Vagina (tissue), 2 donors: ENCODE data around the gene STC2. TPM values are rescaled to one million over a fixed set of nuclear protein-coding genes. Genes with fewer than 3 reads are reported as not detected.

Experiments used
- DNase-seq, 2 donors: peaks; one replicate each; pipeline ENCODE4 v3.0.0-alpha.2; 2017; ENCODE audit errors: extremely low spot score in 2 of 2
- H3K27ac ChIP-seq: fragments of 200-600 bp; sonication (generic); one replicate; pipeline ENCODE4 v1.5.1; 2019
- H3K27me3 ChIP-seq: fragments of 200-600 bp; sonication (generic); one replicate; pipeline ENCODE4 v1.5.1; 2019
- H3K36me3 ChIP-seq, 2 donors: fragments of 200-600 bp; sonication (generic); one replicate each; pipeline ENCODE4 v1.5.1; 2017 to 2019
- H3K4me1 ChIP-seq: fragments of 200-600 bp; sonication (generic); one replicate; pipeline ENCODE4 v1.5.1; 2019
- H3K4me3 ChIP-seq, 2 donors: fragments of 200-600 bp; sonication (generic); 1 replicate in 1 of 2; 2 replicates in 1 of 2; pipeline ENCODE4 v1.5.1; 2016 to 2019
- H3K9me3 ChIP-seq: fragments of 200-600 bp; sonication (generic); one replicate; pipeline ENCODE4 v1.5.1; 2019
- POLR2A ChIP-seq, 2 donors: fragments of 450-650 bp; IDR thresholded peaks; one replicate each; pipeline ENCODE4 v1.6.1; 2017; ENCODE audit warnings: antibody characterized with exemption in 2 of 2, mild to moderate bottlenecking in 2 of 2, moderate library complexity in 2 of 2
- POLR2AphosphoS5 ChIP-seq, 2 donors: sonication (generic); formaldehyde crosslinking; IDR thresholded peaks; one replicate each; pipeline ENCODE4 v1.9.0; 2017; ENCODE audit warnings: antibody characterized with exemption in 2 of 2, mild to moderate bottlenecking in 2 of 2, low read depth in 1 of 2; ENCODE audit not compliant: insufficient read depth in 1 of 2
- intact Hi-C: fragments of 100-400 bp; cut with DNase I; formaldehyde crosslinking; loops from one replicate; pipeline ENCODE4 v1.15.1; 2023
- total RNA-seq: library from RNA; depleted of rRNA; stranded (reverse); fragments of >200 nt; gene quantifications from one replicate; pipeline ENCODE4 v1.2.3, GENCODE V29; 2016
- TF ChIP-seq, protein P1 (sequence below), 3 experiments: fragments of 450-650 bp in 2 of 3; fragments of 200-600 bp in 1 of 3; sonication (generic) in 1 of 3; IDR thresholded peaks; one replicate each; pipeline ENCODE4 v1.5.1; 2017 to 2019; ENCODE audit warnings: antibody characterized with exemption in 3 of 3, mild to moderate bottlenecking in 2 of 3, moderate library complexity in 2 of 3

Gene STC2
- total RNA-seq, 1 donor from 2014 or later, result 2.9 TPM

DNA sequence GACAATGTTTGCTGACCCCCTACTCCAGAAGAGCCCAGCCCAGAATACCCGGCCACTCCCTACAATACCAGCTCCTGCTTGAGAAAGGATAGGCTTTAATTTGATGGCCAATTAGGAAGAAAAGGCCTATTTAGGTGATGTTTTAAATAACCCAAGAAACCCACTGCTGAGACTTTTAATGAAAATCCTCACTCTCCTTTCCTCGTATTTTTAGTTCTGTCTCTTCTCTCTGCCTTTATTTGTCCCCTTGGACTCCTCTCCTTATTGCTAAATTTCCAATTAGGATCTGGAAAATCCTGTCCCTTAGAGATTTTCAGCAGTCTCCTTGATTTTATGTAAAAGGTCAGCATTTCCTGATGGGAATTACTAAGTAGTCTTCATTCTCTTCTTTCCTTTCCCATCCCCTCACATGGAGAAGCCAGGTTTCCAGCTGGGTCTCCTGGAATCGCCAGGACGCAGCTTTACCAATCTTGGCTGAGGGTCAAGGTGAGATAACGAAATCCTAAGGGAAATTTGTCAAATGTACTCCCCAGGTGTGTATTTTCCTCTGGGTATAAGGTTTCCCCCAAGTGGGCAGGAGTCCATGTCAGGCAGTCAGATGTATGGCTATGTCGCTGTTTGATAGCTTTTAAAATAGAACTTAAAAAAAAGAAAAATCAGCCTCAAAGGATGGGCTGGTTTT is 11.7 kb downstream of the STC2 start:
- Histone ChIP-seq H3K4me1 (peaks cover 40% of the 10 kb centered on the region), H3K27me3 (no peaks in the 10 kb centered on the region), H3K4me3 (peak overlapping the region; percentile 18 to 20), H3K36me3 (no peaks in the 10 kb centered on the region), H3K9me3 (no peaks in the 10 kb centered on the region), H3K27ac (peak overlapping the region; percentile 74)
- TF ChIP-seq POLR2A (IDR thresholded peaks at IDR 0.05) (no peak), POLR2AphosphoS5 (IDR thresholded peaks at IDR 0.05; ENCODE audit: insufficient read depth in 1 of 2, low read depth in 1 of 2) (no peak)
- TF ChIP-seq, protein P1, sequence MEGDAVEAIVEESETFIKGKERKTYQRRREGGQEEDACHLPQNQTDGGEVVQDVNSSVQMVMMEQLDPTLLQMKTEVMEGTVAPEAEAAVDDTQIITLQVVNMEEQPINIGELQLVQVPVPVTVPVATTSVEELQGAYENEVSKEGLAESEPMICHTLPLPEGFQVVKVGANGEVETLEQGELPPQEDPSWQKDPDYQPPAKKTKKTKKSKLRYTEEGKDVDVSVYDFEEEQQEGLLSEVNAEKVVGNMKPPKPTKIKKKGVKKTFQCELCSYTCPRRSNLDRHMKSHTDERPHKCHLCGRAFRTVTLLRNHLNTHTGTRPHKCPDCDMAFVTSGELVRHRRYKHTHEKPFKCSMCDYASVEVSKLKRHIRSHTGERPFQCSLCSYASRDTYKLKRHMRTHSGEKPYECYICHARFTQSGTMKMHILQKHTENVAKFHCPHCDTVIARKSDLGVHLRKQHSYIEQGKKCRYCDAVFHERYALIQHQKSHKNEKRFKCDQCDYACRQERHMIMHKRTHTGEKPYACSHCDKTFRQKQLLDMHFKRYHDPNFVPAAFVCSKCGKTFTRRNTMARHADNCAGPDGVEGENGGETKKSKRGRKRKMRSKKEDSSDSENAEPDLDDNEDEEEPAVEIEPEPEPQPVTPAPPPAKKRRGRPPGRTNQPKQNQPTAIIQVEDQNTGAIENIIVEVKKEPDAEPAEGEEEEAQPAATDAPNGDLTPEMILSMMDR (IDR thresholded peaks at IDR 0.05), result no peak
- DNase-seq, result no peak
- intact Hi-C loops, result no loop called here

DNA sequence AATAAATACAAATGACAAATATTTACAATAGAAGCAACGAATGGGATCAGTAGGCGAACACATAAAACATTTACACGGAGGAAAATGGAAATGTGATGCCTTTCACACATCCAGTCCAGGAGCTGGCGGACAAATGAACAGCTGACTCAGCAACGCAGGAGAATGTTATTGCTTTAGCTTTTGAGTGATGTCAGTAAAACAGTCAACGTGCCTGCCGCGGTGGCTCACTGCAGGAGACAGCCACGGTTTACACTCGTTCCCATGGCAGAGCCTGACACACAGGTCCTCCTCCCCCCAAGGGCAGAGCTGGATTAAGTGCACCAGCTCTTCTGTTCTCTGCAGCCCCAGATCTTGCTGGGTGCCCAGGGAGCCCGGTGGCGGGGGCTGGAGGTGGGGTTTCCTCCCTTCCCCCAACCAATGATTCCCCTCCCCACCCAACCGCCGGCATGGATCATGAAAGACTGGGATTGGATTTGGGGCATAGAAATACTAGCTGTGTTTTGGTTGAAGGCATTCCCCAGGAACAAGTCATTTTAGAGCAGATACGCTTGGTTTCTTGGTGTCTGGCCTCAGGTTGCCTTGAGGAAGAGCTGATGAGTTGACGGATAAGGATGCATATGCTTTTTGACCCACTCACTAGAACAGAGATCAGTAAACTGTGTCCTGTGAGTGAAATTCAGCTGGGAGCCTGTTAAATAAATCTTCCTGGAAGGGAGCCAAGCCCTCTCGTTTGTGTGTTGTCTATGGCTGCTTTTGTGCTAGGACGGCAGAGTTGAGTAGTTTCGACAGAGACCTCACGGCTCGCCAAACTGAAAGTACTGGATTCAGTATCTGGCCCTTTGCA is 12.5 kb downstream of the STC2 start:
- H3K27me3 ChIP-seq, result no peaks in the 10 kb centered on the region
- H3K27ac ChIP-seq, result peak overlapping the region; percentile 74
- TF ChIP-seq POLR2AphosphoS5 (IDR thresholded peaks at IDR 0.05; ENCODE audit: insufficient read depth in 1 of 2, low read depth in 1 of 2) (peak in 1 of 2 donors; percentile 7), POLR2A (IDR thresholded peaks at IDR 0.05) (no peak)
- peak overlapping the region; percentile 18 to 20 for H3K4me3 ChIP-seq
- H3K9me3 ChIP-seq, result no peaks in the 10 kb centered on the region
- no peaks in the 10 kb centered on the region for H3K36me3 ChIP-seq
- intact Hi-C loops, result no loop called here
- no peak for DNase-seq
- H3K4me1 ChIP-seq, result peaks cover 44% of the 10 kb centered on the region

DNA sequence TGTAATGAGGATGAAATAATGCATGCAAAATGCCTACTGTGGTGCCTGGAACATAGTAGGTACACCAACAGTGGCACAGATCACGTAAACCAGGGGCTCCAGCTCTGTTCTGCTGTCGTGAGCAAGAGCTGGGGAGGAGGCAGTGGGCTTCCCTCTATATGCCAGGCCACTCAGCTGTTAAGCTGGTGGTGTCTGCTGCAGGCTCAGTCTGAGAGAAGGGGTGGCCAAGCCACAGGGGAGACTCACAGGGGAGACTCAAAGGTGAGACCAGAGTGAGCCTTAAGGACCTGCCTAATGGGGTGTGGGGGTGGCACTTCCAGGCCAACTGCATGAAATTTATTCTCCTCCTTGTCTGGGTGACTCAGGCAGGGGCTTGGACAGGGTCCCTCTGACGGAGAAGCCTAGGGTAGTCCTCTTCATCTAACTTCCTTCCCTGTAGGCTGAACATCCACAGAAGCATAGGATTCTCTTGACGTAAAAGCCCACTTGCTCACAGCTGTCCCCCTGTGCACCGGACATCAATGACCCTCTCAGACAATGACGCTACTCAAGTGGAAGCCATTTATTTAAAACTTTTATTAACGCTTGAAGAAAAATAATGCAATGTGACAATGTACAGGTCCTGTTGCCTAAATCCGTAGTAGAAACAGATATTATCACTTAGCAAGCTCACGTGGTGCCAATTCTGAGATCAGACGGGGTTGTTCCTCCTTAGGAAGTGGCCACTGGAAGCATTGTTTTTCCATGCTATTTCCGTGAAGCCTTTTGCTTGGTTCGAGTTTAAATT is 13.9 kb downstream of the STC2 start:
- no peaks in the 10 kb centered on the region for H3K27me3 ChIP-seq
- no peak for DNase-seq
- no peaks in the 10 kb centered on the region for H3K36me3 ChIP-seq
- intact Hi-C loops, result no loop called here
- no peak for TF ChIP-seq POLR2AphosphoS5 (IDR thresholded peaks at IDR 0.05; ENCODE audit: insufficient read depth in 1 of 2, low read depth in 1 of 2)
- TF ChIP-seq POLR2A (IDR thresholded peaks at IDR 0.05), result no peak
- TF ChIP-seq, protein P1 (IDR thresholded peaks at IDR 0.05), result no peak
- H3K4me3 ChIP-seq, result no peak overlapping the region
- peaks cover 36% of the 10 kb centered on the region for H3K4me1 ChIP-seq
- H3K27ac ChIP-seq, result no peak overlapping the region
- no peaks in the 10 kb centered on the region for H3K9me3 ChIP-seq

DNA sequence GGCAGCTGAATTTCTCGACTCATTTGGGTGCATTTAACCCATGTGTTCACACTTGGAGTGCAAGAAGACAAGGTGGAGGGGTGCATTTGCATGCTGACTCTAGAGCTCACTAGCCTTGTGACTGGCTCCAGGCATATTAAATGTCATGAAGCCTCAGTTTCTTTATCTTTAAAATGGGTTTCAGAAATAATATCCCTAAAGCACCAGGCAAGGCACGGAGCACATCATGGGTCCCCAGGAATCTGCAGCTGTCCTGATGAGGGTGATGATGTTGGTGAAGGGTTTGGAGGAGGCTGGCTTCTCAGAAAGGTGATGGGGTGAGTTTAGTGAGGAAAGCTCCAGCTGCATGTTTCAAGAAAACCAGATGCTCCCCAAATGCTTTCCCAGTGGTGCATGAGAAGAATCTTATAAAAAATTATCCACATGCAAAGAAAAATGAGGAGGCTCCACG is 14.8 kb downstream of the STC2 start:
- TF ChIP-seq POLR2AphosphoS5 (IDR thresholded peaks at IDR 0.05; ENCODE audit: insufficient read depth in 1 of 2, low read depth in 1 of 2) (no peak), POLR2A (IDR thresholded peaks at IDR 0.05) (no peak)
- TF ChIP-seq, protein P1 (IDR thresholded peaks at IDR 0.05), result no peak
- H3K36me3 ChIP-seq, result no peaks in the 10 kb centered on the region
- H3K4me3 ChIP-seq, result no peak overlapping the region
- H3K9me3 ChIP-seq, result no peaks in the 10 kb centered on the region
- no peak overlapping the region for H3K27ac ChIP-seq
- no peak for DNase-seq
- no peaks in the 10 kb centered on the region for H3K27me3 ChIP-seq
- intact Hi-C loops, result no loop called here
- H3K4me1 ChIP-seq, result peaks cover 35% of the 10 kb centered on the region

DNA sequence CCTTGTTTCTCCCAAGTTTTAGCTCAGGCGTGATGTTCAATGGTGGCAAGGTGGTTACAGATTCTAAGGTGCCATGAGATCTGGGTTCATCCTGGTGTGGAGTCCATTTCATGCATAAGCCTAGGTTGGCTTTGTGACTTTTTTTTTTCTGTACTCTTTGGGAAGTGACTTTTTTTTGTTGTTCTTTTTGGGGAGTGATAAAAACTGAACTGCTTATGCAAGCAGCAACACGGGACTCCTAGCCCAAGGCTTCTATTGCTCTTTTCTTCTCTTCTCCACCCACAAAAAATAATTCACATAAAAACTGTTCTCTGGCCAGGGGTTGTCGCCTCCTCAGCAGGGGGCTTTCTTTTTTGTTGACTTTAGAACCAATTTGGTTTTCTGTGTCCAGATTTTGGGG is 15.4 kb downstream of the STC2 start:
- H3K4me1 ChIP-seq, result peaks cover 35% of the 10 kb centered on the region
- H3K36me3 ChIP-seq, result no peaks in the 10 kb centered on the region
- no peak overlapping the region for H3K4me3 ChIP-seq
- TF ChIP-seq, protein P1 (IDR thresholded peaks at IDR 0.05), result no peak
- no peak for TF ChIP-seq POLR2AphosphoS5 (IDR thresholded peaks at IDR 0.05; ENCODE audit: insufficient read depth in 1 of 2, low read depth in 1 of 2)
- no peak for TF ChIP-seq POLR2A (IDR thresholded peaks at IDR 0.05)
- H3K27me3 ChIP-seq, result no peaks in the 10 kb centered on the region
- DNase-seq, result no peak
- intact Hi-C loops, result no loop called here
- no peak overlapping the region for H3K27ac ChIP-seq
- H3K9me3 ChIP-seq, result no peaks in the 10 kb centered on the region
